ENCODE measurements around the gene CLIC5.

The CLIC5 gene

GRCh38 chr6:45952168-45952529 lies 63.5 kb downstream of the CLIC5 start:
- no peak overlapping the region for H3K4me3 ChIP-seq (ENCODE audit: low read length)
- H3K36me3 ChIP-seq (ENCODE audit: control insufficient read depth, insufficient read depth, low read length), result no peaks in the 10 kb centered on the region
- H3K27me3 ChIP-seq (ENCODE audit: control insufficient read depth, insufficient read depth, low read length), result no peaks in the 10 kb centered on the region
- no peaks in the 10 kb centered on the region for H3K9me3 ChIP-seq (ENCODE audit: control insufficient read depth, low read length)
- H3K4me1 ChIP-seq (ENCODE audit: control insufficient read depth, insufficient read depth, low read length), result no peaks in the 10 kb centered on the region
- H3K9ac ChIP-seq (ENCODE audit: low read length), result no peak overlapping the region

GRCh38 chr6:45951321-45952167 lies 64.1 kb downstream of the CLIC5 start:
- Histone ChIP-seq H3K4me1 (ENCODE audit: control insufficient read depth, insufficient read depth, low read length) (no peaks in the 10 kb centered on the region), H3K36me3 (ENCODE audit: control insufficient read depth, insufficient read depth, low read length) (no peaks in the 10 kb centered on the region), H3K9ac (ENCODE audit: low read length) (no peak overlapping the region), H3K4me3 (ENCODE audit: low read length) (no peak overlapping the region), H3K9me3 (ENCODE audit: control insufficient read depth, low read length) (no peaks in the 10 kb centered on the region), H3K27me3 (ENCODE audit: control insufficient read depth, insufficient read depth, low read length) (no peaks in the 10 kb centered on the region)

- H3K27me3 ChIP-seq (ENCODE audit: control insufficient read depth, insufficient read depth, low read length), result no peaks in the 10 kb centered on the region
- no peaks in the 10 kb centered on the region for H3K36me3 ChIP-seq (ENCODE audit: control insufficient read depth, insufficient read depth, low read length)
- H3K4me1 ChIP-seq (ENCODE audit: control insufficient read depth, insufficient read depth, low read length), result no peaks in the 10 kb centered on the region
- H3K9ac ChIP-seq (ENCODE audit: low read length), result no peak overlapping the region
- H3K9me3 ChIP-seq (ENCODE audit: control insufficient read depth, low read length), result no peaks in the 10 kb centered on the region
- no peak overlapping the region for H3K4me3 ChIP-seq (ENCODE audit: low read length)
Observed at GRCh38 chr6:45949256-45949655, 66.4 kb downstream of the CLIC5 start.

GRCh38 chr6:45947807-45948206 lies 67.9 kb downstream of the CLIC5 start:
- Histone ChIP-seq H3K4me1 (ENCODE audit: control insufficient read depth, insufficient read depth, low read length) (no peaks in the 10 kb centered on the region), H3K9me3 (ENCODE audit: control insufficient read depth, low read length) (no peaks in the 10 kb centered on the region), H3K4me3 (ENCODE audit: low read length) (no peak overlapping the region), H3K36me3 (ENCODE audit: control insufficient read depth, insufficient read depth, low read length) (no peaks in the 10 kb centered on the region), H3K27me3 (ENCODE audit: control insufficient read depth, insufficient read depth, low read length) (no peaks in the 10 kb centered on the region), H3K9ac (ENCODE audit: low read length) (no peak overlapping the region)

- H3K4me3 ChIP-seq (ENCODE audit: low read length), result no peak overlapping the region
- H3K36me3 ChIP-seq (ENCODE audit: control insufficient read depth, insufficient read depth, low read length), result no peaks in the 10 kb centered on the region
- no peaks in the 10 kb centered on the region for H3K4me1 ChIP-seq (ENCODE audit: control insufficient read depth, insufficient read depth, low read length)
Observed at GRCh38 chr6:45946887-45947286, 68.8 kb downstream of the CLIC5 start.

GRCh38 chr6:45946352-45946751 lies 69.3 kb downstream of the CLIC5 start:
- H3K27me3 ChIP-seq (ENCODE audit: control insufficient read depth, insufficient read depth, low read length), result no peaks in the 10 kb centered on the region
- no peaks in the 10 kb centered on the region for H3K9me3 ChIP-seq (ENCODE audit: control insufficient read depth, low read length)
- H3K9ac ChIP-seq (ENCODE audit: low read length), result no peak overlapping the region
- no peaks in the 10 kb centered on the region for H3K36me3 ChIP-seq (ENCODE audit: control insufficient read depth, insufficient read depth, low read length)
- no peaks in the 10 kb centered on the region for H3K4me1 ChIP-seq (ENCODE audit: control insufficient read depth, insufficient read depth, low read length)
- H3K4me3 ChIP-seq (ENCODE audit: low read length), result no peak overlapping the region

More at GRCh38 chr6:45946887-45947286, 68.8 kb downstream of the CLIC5 start:
- H3K9me3 ChIP-seq (ENCODE audit: control insufficient read depth, low read length), result no peaks in the 10 kb centered on the region
- H3K9ac ChIP-seq (ENCODE audit: low read length), result no peak overlapping the region
- no peaks in the 10 kb centered on the region for H3K27me3 ChIP-seq (ENCODE audit: control insufficient read depth, insufficient read depth, low read length)

GRCh38 chr6:45942953-45943352 lies 72.7 kb downstream of the CLIC5 start:
- Histone ChIP-seq H3K9me3 (ENCODE audit: control insufficient read depth, low read length) (no peaks in the 10 kb centered on the region), H3K27me3 (ENCODE audit: control insufficient read depth, insufficient read depth, low read length) (peaks cover 4% of the 10 kb centered on the region), H3K36me3 (ENCODE audit: control insufficient read depth, insufficient read depth, low read length) (no peaks in the 10 kb centered on the region), H3K4me1 (ENCODE audit: control insufficient read depth, insufficient read depth, low read length) (no peaks in the 10 kb centered on the region), H3K9ac (ENCODE audit: low read length) (no peak overlapping the region), H3K4me3 (ENCODE audit: low read length) (no peak overlapping the region)

- H3K36me3 ChIP-seq (ENCODE audit: control insufficient read depth, insufficient read depth, low read length), result no peaks in the 10 kb centered on the region
- no peaks in the 10 kb centered on the region for H3K9me3 ChIP-seq (ENCODE audit: control insufficient read depth, low read length)
- H3K4me1 ChIP-seq (ENCODE audit: control insufficient read depth, insufficient read depth, low read length), result no peaks in the 10 kb centered on the region
- H3K4me3 ChIP-seq (ENCODE audit: low read length), result no peak overlapping the region
- peaks cover 5% of the 10 kb centered on the region for H3K27me3 ChIP-seq (ENCODE audit: control insufficient read depth, insufficient read depth, low read length)
- H3K9ac ChIP-seq (ENCODE audit: low read length), result no peak overlapping the region
Observed at GRCh38 chr6:45933855-45934254, 81.8 kb downstream of the CLIC5 start.

GRCh38 chr6:45931232-45931631 lies 84.4 kb downstream of the CLIC5 start:
- Histone ChIP-seq H3K36me3 (ENCODE audit: control insufficient read depth, insufficient read depth, low read length) (no peaks in the 10 kb centered on the region), H3K4me3 (ENCODE audit: low read length) (no peak overlapping the region), H3K27me3 (ENCODE audit: control insufficient read depth, insufficient read depth, low read length) (no peaks in the 10 kb centered on the region), H3K4me1 (ENCODE audit: control insufficient read depth, insufficient read depth, low read length) (no peaks in the 10 kb centered on the region), H3K9me3 (ENCODE audit: control insufficient read depth, low read length) (no peaks in the 10 kb centered on the region), H3K9ac (ENCODE audit: low read length) (no peak overlapping the region)

- Histone ChIP-seq H3K36me3 (ENCODE audit: control insufficient read depth, insufficient read depth, low read length) (no peaks in the 10 kb centered on the region), H3K9ac (ENCODE audit: low read length) (no peak overlapping the region), H3K9me3 (ENCODE audit: control insufficient read depth, low read length) (no peaks in the 10 kb centered on the region), H3K4me3 (ENCODE audit: low read length) (no peak overlapping the region), H3K27me3 (ENCODE audit: control insufficient read depth, insufficient read depth, low read length) (no peaks in the 10 kb centered on the region), H3K4me1 (ENCODE audit: control insufficient read depth, insufficient read depth, low read length) (no peaks in the 10 kb centered on the region)
Observed at GRCh38 chr6:45930420-45931040, 85.1 kb downstream of the CLIC5 start.

GRCh38 chr6:45929421-45930361 lies 86.0 kb downstream of the CLIC5 start:
- Histone ChIP-seq H3K36me3 (ENCODE audit: control insufficient read depth, insufficient read depth, low read length) (no peaks in the 10 kb centered on the region), H3K27me3 (ENCODE audit: control insufficient read depth, insufficient read depth, low read length) (no peaks in the 10 kb centered on the region), H3K4me1 (ENCODE audit: control insufficient read depth, insufficient read depth, low read length) (no peaks in the 10 kb centered on the region), H3K9ac (ENCODE audit: low read length) (no peak overlapping the region), H3K9me3 (ENCODE audit: control insufficient read depth, low read length) (no peaks in the 10 kb centered on the region), H3K4me3 (ENCODE audit: low read length) (no peak overlapping the region)
